HEK293 (cell line): Measurements from ENCODE around the gene NOLC1.

Experiments
- EGR2 ChIP-seq: fragments of 450-650 bp; formaldehyde crosslinking; IDR thresholded peaks from 2 replicates; pipeline ENCODE4 v1.5.1; 2016; ENCODE audit warnings: low read depth, missing biosample characterization, missing genetic modification characterization
- KLF1 ChIP-seq: fragments of 450-650 bp; formaldehyde crosslinking; IDR thresholded peaks from 2 replicates; pipeline ENCODE4 v1.5.1; 2016; ENCODE audit warnings: missing biosample characterization, missing genetic modification characterization
- MEIS1 ChIP-seq: sonication (generic); formaldehyde crosslinking; IDR thresholded peaks from 2 replicates; pipeline ENCODE4 v1.8.1; 2022; ENCODE audit warnings: missing genetic modification reagents, mild to moderate bottlenecking, borderline replicate concordance
- MYNN ChIP-seq: fragments of 450-650 bp; formaldehyde crosslinking; IDR thresholded peaks from 2 replicates; pipeline ENCODE4 v1.5.1; 2016; ENCODE audit warnings: missing biosample characterization, missing genetic modification characterization, borderline replicate concordance
- OSR2 ChIP-seq: fragments of 450-650 bp; formaldehyde crosslinking; IDR thresholded peaks from 2 replicates; pipeline ENCODE4 v1.5.1; 2016; ENCODE audit warnings: missing biosample characterization, missing genetic modification characterization
- RBAK ChIP-seq: fragments of 450-650 bp; formaldehyde crosslinking; IDR thresholded peaks from 2 replicates; pipeline ENCODE4 v1.5.1; 2016; ENCODE audit warnings: missing biosample characterization, missing genetic modification characterization
- SCRT1 ChIP-seq: fragments of 450-650 bp; formaldehyde crosslinking; IDR thresholded peaks from 2 replicates; pipeline ENCODE4 v1.5.1; 2016; ENCODE audit warnings: missing biosample characterization, missing genetic modification characterization, borderline replicate concordance
- SCRT2 ChIP-seq: fragments of 450-650 bp; formaldehyde crosslinking; IDR thresholded peaks from 2 replicates; pipeline ENCODE4 v1.5.1; 2016; ENCODE audit warnings: missing biosample characterization, missing genetic modification characterization
- SP3 ChIP-seq: fragments of 450-650 bp; formaldehyde crosslinking; IDR thresholded peaks from 2 replicates; pipeline ENCODE4 v1.5.1; 2016; ENCODE audit warnings: missing biosample characterization, missing genetic modification characterization
- TRIM28 ChIP-seq: IDR thresholded peaks from 2 replicates; pipeline ENCODE4 v1.6.1; 2011; ENCODE audit warnings: low read length, control low read depth, borderline replicate concordance
- ZBTB17 ChIP-seq: fragments of 450-650 bp; formaldehyde crosslinking; IDR thresholded peaks from 2 replicates; pipeline ENCODE4 v1.5.1; 2016; ENCODE audit warnings: missing biosample characterization, missing genetic modification characterization
- ZBTB21 ChIP-seq: fragments of 450-650 bp; formaldehyde crosslinking; IDR thresholded peaks from 2 replicates; pipeline ENCODE4 v1.5.1; 2017; ENCODE audit warnings: missing biosample characterization, missing genetic modification characterization
- ZEB2 ChIP-seq: fragments of 450-650 bp; formaldehyde crosslinking; IDR thresholded peaks from 2 replicates; pipeline ENCODE4 v1.5.1; 2016; ENCODE audit warnings: missing biosample characterization, missing genetic modification characterization
- ZFHX2 ChIP-seq: fragments of 450-650 bp; formaldehyde crosslinking; conservative IDR thresholded peaks from 2 replicates; pipeline ENCODE4 v1.5.1; 2016; ENCODE audit warnings: missing biosample characterization, missing genetic modification characterization
- ZFP37 ChIP-seq: fragments of 450-650 bp; formaldehyde crosslinking; IDR thresholded peaks from 2 replicates; pipeline ENCODE4 v1.5.1; 2016; ENCODE audit warnings: missing biosample characterization, missing genetic modification characterization
- ZNF10 ChIP-seq: fragments of 450-650 bp; formaldehyde crosslinking; IDR thresholded peaks from 2 replicates; pipeline ENCODE4 v1.5.1; 2017; ENCODE audit warnings: missing biosample characterization, missing genetic modification characterization
- ZNF248 ChIP-seq: fragments of 450-650 bp; formaldehyde crosslinking; IDR thresholded peaks from 2 replicates; pipeline ENCODE4 v1.5.1; 2017; ENCODE audit warnings: missing biosample characterization, missing genetic modification characterization
- ZNF280D ChIP-seq: fragments of 450-650 bp; formaldehyde crosslinking; IDR thresholded peaks from 2 replicates; pipeline ENCODE4 v1.5.1; 2016; ENCODE audit warnings: missing biosample characterization, missing genetic modification characterization
- ZNF324 ChIP-seq: fragments of 450-650 bp; formaldehyde crosslinking; IDR thresholded peaks from 2 replicates; pipeline ENCODE4 v1.5.1; 2016; ENCODE audit warnings: missing biosample characterization, missing genetic modification characterization
- ZNF423 ChIP-seq: fragments of 450-650 bp; formaldehyde crosslinking; IDR thresholded peaks from 2 replicates; pipeline ENCODE4 v1.5.1; 2016; ENCODE audit warnings: missing biosample characterization, missing genetic modification characterization
- ZNF558 ChIP-seq: fragments of 450-650 bp; formaldehyde crosslinking; IDR thresholded peaks from 2 replicates; pipeline ENCODE4 v1.5.1; 2016; ENCODE audit warnings: missing biosample characterization, missing genetic modification characterization
- ZNF585B ChIP-seq: fragments of 450-650 bp; formaldehyde crosslinking; IDR thresholded peaks from 2 replicates; pipeline ENCODE4 v1.5.1; 2016; ENCODE audit warnings: missing biosample characterization, missing genetic modification characterization
- ZNF629 ChIP-seq: fragments of 450-650 bp; formaldehyde crosslinking; IDR thresholded peaks from 2 replicates; pipeline ENCODE4 v1.5.1; 2017; ENCODE audit warnings: missing biosample characterization, missing genetic modification characterization
- ZNF645 ChIP-seq: fragments of 450-650 bp; formaldehyde crosslinking; IDR thresholded peaks from 2 replicates; pipeline ENCODE4; 2016; ENCODE audit warnings: missing biosample characterization, missing genetic modification characterization
- ZNF658 ChIP-seq: fragments of 450-650 bp; formaldehyde crosslinking; IDR thresholded peaks from 2 replicates; pipeline ENCODE4; 2016; ENCODE audit warnings: missing biosample characterization, missing genetic modification characterization
- ZNF701 ChIP-seq: fragments of 450-650 bp; formaldehyde crosslinking; IDR thresholded peaks from 2 replicates; pipeline ENCODE4 v1.5.1; 2016; ENCODE audit warnings: missing biosample characterization, missing genetic modification characterization
- ZNF707 ChIP-seq: fragments of 450-650 bp; formaldehyde crosslinking; IDR thresholded peaks from 2 replicates; pipeline ENCODE4 v1.5.1; 2016; ENCODE audit warnings: missing biosample characterization, missing genetic modification characterization
- TF ChIP-seq, protein P1 (sequence below): fragments of 450-650 bp; formaldehyde crosslinking; IDR thresholded peaks from 2 replicates; pipeline ENCODE4 v1.5.1; 2016; ENCODE audit warnings: missing biosample characterization, missing genetic modification characterization
- TF ChIP-seq, protein P2 (sequence below): sonication (generic); formaldehyde crosslinking; IDR thresholded peaks from 2 replicates; pipeline ENCODE4 v1.8.1; 2022; ENCODE audit warnings: mild to moderate bottlenecking, moderate library complexity, missing genetic modification reagents
- TF ChIP-seq, protein P3 (sequence below): fragments of 450-650 bp; formaldehyde crosslinking; IDR thresholded peaks from 2 replicates; pipeline ENCODE4 v1.5.1; 2016; ENCODE audit warnings: missing biosample characterization, missing genetic modification characterization
- TF ChIP-seq, protein P4 (sequence below): fragments of 450-650 bp; formaldehyde crosslinking; IDR thresholded peaks from 2 replicates; pipeline ENCODE4 v1.5.1; 2016; ENCODE audit warnings: missing biosample characterization, missing genetic modification characterization

The NOLC1 gene

GRCh38 chr10:102114861-102115618, 37.1 kb upstream of the NOLC1 start (continued):
- TF ChIP-seq, protein P1, sequence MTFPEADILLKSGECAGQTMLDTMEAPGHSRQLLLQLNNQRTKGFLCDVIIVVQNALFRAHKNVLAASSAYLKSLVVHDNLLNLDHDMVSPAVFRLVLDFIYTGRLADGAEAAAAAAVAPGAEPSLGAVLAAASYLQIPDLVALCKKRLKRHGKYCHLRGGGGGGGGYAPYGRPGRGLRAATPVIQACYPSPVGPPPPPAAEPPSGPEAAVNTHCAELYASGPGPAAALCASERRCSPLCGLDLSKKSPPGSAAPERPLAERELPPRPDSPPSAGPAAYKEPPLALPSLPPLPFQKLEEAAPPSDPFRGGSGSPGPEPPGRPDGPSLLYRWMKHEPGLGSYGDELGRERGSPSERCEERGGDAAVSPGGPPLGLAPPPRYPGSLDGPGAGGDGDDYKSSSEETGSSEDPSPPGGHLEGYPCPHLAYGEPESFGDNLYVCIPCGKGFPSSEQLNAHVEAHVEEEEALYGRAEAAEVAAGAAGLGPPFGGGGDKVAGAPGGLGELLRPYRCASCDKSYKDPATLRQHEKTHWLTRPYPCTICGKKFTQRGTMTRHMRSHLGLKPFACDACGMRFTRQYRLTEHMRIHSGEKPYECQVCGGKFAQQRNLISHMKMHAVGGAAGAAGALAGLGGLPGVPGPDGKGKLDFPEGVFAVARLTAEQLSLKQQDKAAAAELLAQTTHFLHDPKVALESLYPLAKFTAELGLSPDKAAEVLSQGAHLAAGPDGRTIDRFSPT (tag by site-specific recombination), result no peak
- TF ChIP-seq, protein P2, sequence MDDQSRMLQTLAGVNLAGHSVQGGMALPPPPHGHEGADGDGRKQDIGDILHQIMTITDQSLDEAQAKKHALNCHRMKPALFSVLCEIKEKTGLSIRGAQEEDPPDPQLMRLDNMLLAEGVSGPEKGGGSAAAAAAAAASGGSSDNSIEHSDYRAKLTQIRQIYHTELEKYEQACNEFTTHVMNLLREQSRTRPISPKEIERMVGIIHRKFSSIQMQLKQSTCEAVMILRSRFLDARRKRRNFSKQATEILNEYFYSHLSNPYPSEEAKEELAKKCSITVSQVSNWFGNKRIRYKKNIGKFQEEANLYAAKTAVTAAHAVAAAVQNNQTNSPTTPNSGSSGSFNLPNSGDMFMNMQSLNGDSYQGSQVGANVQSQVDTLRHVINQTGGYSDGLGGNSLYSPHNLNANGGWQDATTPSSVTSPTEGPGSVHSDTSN (CRISPR knock-in tag), result no peak
- TF ChIP-seq ZBTB17 (tag by site-specific recombination), result peak; percentile 89
- no peak for TF ChIP-seq SCRT1 (tag by site-specific recombination)
- TF ChIP-seq ZNF707 (tag by site-specific recombination), result no peak
- peak; percentile 97 for TF ChIP-seq SP3 (tag by site-specific recombination)
- no peak for TF ChIP-seq TRIM28
- TF ChIP-seq ZNF10, result no peak
- no peak for TF ChIP-seq ZNF280D (tag by site-specific recombination)
- no peak for TF ChIP-seq RBAK (tag by site-specific recombination)
- TF ChIP-seq ZFHX2 (tag by site-specific recombination), result no peak; the same call in 1 of the 2 replicates
- TF ChIP-seq ZNF629 (tag by site-specific recombination), result peak; percentile 39; the same call in 1 of the 2 replicates
- no peak for TF ChIP-seq ZNF585B (tag by site-specific recombination)
- TF ChIP-seq SCRT2, result no peak
- TF ChIP-seq KLF1 (tag by site-specific recombination), result peak; percentile 80
- no peak for TF ChIP-seq ZNF701 (tag by site-specific recombination)
- TF ChIP-seq, protein P3, sequence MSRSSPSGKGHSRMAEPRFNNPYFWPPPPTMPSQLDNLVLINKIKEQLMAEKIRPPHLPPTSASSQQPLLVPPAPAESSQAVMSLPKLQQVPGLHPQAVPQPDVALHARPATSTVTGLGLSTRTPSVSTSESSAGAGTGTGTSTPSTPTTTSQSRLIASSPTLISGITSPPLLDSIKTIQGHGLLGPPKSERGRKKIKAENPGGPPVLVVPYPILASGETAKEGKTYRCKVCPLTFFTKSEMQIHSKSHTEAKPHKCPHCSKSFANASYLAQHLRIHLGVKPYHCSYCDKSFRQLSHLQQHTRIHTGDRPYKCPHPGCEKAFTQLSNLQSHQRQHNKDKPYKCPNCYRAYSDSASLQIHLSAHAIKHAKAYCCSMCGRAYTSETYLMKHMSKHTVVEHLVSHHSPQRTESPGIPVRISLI (tag by site-specific recombination), result no peak
- no peak for TF ChIP-seq ZNF423 (tag by site-specific recombination)
- no peak for TF ChIP-seq ZFP37
- no peak for TF ChIP-seq MEIS1 (CRISPR knock-in tag)
- no peak for TF ChIP-seq ZNF324
- TF ChIP-seq ZBTB21 (tag by site-specific recombination), result no peak
- TF ChIP-seq ZEB2 (tag by site-specific recombination), result no peak
- TF ChIP-seq ZNF558 (tag by site-specific recombination), result no peak
- TF ChIP-seq ZNF658 (tag by site-specific recombination), result no peak
- TF ChIP-seq OSR2 (tag by site-specific recombination), result no peak
- TF ChIP-seq, protein P4, sequence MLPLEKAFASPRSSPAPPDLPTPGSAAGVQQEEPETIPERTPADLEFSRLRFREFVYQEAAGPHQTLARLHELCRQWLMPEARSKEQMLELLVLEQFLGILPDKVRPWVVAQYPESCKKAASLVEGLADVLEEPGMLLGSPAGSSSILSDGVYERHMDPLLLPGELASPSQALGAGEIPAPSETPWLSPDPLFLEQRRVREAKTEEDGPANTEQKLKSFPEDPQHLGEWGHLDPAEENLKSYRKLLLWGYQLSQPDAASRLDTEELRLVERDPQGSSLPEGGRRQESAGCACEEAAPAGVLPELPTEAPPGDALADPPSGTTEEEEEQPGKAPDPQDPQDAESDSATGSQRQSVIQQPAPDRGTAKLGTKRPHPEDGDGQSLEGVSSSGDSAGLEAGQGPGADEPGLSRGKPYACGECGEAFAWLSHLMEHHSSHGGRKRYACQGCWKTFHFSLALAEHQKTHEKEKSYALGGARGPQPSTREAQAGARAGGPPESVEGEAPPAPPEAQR, result no peak
- TF ChIP-seq EGR2 (tag by site-specific recombination), result peak; percentile 27; the same call in 1 of the 2 replicates
- TF ChIP-seq MYNN, result no peak
- TF ChIP-seq ZNF248 (tag by site-specific recombination), result no peak
- no peak for TF ChIP-seq ZNF645 (tag by site-specific recombination)
